B cell (primary cell): Measurements from ENCODE around the gene TUBB4B. TPM values are rescaled to one million over a fixed set of nuclear protein-coding genes. Genes with fewer than 3 reads are reported as not detected.

Experiments used
- ATAC-seq: fragments of 200-7000 bp; cut with Tn5 transposase; one replicate; pipeline ENCODE4 v1.10.0; 2021; ENCODE audit warnings: low read depth, mild to moderate bottlenecking, moderate number of reproducible peaks, moderate library complexity
- CTCF ChIA-PET: fragments of 350-600 bp; sonication (Branson Sonifier 250); formaldehyde crosslinking; loops from one replicate; lab custom pipeline; 2021; ENCODE audit warnings: antibody characterized with exemption, inconsistent platforms; lab: Charles Lee
- POLR2A ChIA-PET: fragments of 350-600 bp; sonication (Branson Sonifier 250); formaldehyde crosslinking; loops from one replicate; lab custom pipeline; 2021; ENCODE audit warnings: antibody characterized with exemption; lab: Charles Lee
- DNase-seq: peaks from one replicate; pipeline ENCODE4 v3.0.0; 2013
- H2AFZ ChIP-seq: 2 replicates; pipeline ENCODE4 v1.6.1; 2012; ENCODE audit warnings: mild to moderate bottlenecking, low read depth, low read length; ENCODE audit not compliant: insufficient read depth, poor library complexity, severe bottlenecking
- H3K27ac ChIP-seq, 2 donors: 1 replicate in 1 of 2; 2 replicates in 1 of 2; pipeline ENCODE4 v1.5.1; 2012 to 2013; ENCODE audit warnings: low read length in 2 of 2, mild to moderate bottlenecking in 2 of 2, moderate library complexity in 1 of 2
- H3K27me3 ChIP-seq, 4 experiments: fragments of 200-600 bp in 1 of 4; sonication (generic) in 1 of 4; replicated peaks in 1 of 4; 1 replicate in 2 of 4; 2 replicates in 2 of 4; pipeline versions ENCODE4 v1.6.1 to v1.7.0; 2013 to 2016; ENCODE audit warnings: low read length in 3 of 4, mild to moderate bottlenecking in 2 of 4, mixed read lengths in 1 of 4, moderate library complexity in 1 of 4; ENCODE audit not compliant: insufficient read depth in 4 of 4, control insufficient read depth in 3 of 4; ENCODE audit errors: control extremely low read depth in 1 of 4
- H3K36me3 ChIP-seq, 2 experiments: replicated peaks in 1 of 2; 1 replicate in 1 of 2; 2 replicates in 1 of 2; pipeline versions ENCODE4 v1.6.1 to v1.7.1; 2013; ENCODE audit warnings: low read length in 1 of 2; ENCODE audit not compliant: insufficient read depth in 2 of 2, control insufficient read depth in 1 of 2; ENCODE audit errors: control extremely low read depth in 1 of 2, extremely low read depth in 1 of 2
- H3K4me1 ChIP-seq, 2 donors: fragments of 200-600 bp in 1 of 2; sonication (generic) in 1 of 2; 1 replicate in 1 of 2; 2 replicates in 1 of 2; pipeline versions ENCODE4 v1.5.1 to v1.6.1; 2013 to 2017; ENCODE audit warnings: low read length in 2 of 2; ENCODE audit not compliant: control insufficient read depth in 2 of 2, insufficient read depth in 2 of 2
- H3K4me2 ChIP-seq: replicated peaks from 2 replicates; pipeline ENCODE3; 2012; ENCODE audit warnings: mild to moderate bottlenecking, low read depth, low read length; ENCODE audit not compliant: poor library complexity, severe bottlenecking
- H3K4me3 ChIP-seq, 5 experiments: fragments of 200-600 bp in 1 of 5; sonication (generic) in 1 of 5; 1 replicate in 3 of 5; 2 replicates in 2 of 5; pipeline versions ENCODE4 v1.5.1 to v1.7.0; 2011 to 2016; ENCODE audit warnings: low read length in 4 of 5, mild to moderate bottlenecking in 4 of 5, low read depth in 2 of 5, control low read depth in 1 of 5, moderate library complexity in 1 of 5; ENCODE audit not compliant: insufficient read depth in 1 of 5; ENCODE audit errors: control extremely low read depth in 1 of 5, extremely low read depth in 1 of 5
- H3K79me2 ChIP-seq: fragments of 200-600 bp; sonication (generic); one replicate; pipeline ENCODE4 v1.6.0; 2016; ENCODE audit warnings: low read length; ENCODE audit not compliant: control insufficient read depth, insufficient read depth
- H3K9ac ChIP-seq: fragments of 200-600 bp; sonication (generic); 2 replicates; pipeline ENCODE4 v1.6.1; 2017; ENCODE audit warnings: mild to moderate bottlenecking, low read length, moderate library complexity
- H3K9me3 ChIP-seq, 3 donors: one replicate each; pipeline versions ENCODE4 v1.6.1 to v1.7.1; 2013; ENCODE audit warnings: low read length in 2 of 3; ENCODE audit not compliant: control insufficient read depth in 2 of 3, insufficient read depth in 1 of 3; ENCODE audit errors: control extremely low read depth in 1 of 3
- H4K20me1 ChIP-seq: 2 replicates; pipeline ENCODE4 v1.6.0; 2012; ENCODE audit warnings: mild to moderate bottlenecking, low read length; ENCODE audit not compliant: insufficient read depth, control insufficient read depth, poor library complexity, severe bottlenecking
- H3K27ac Mint-ChIP-seq: one replicate; pipeline ENCODE4 v1.8.0; 2021; ENCODE audit warnings: mixed read lengths
- H3K27me3 Mint-ChIP-seq: one replicate; pipeline ENCODE4 v1.8.0; 2021; ENCODE audit warnings: mixed read lengths
- H3K4me1 Mint-ChIP-seq: one replicate; pipeline ENCODE4 v1.8.0; 2021; ENCODE audit warnings: mixed read lengths
- H3K4me3 Mint-ChIP-seq: one replicate; pipeline ENCODE4 v1.8.0; 2021; ENCODE audit warnings: mixed read lengths
- H3K9me3 Mint-ChIP-seq: one replicate; pipeline ENCODE4 v1.8.0; 2022; ENCODE audit warnings: mixed read lengths; ENCODE audit not compliant: insufficient read depth
- EZH2 ChIP-seq: IDR thresholded peaks from 2 replicates; pipeline ENCODE4 v1.6.1; 2012; ENCODE audit warnings: borderline replicate concordance, low read depth, mild to moderate bottlenecking, moderate library complexity, low read length; ENCODE audit not compliant: insufficient read depth, poor library complexity, severe bottlenecking
- WGBS: methylation state at CpG from one replicate; pipeline ENCODE4 v1.1.5; 2013; ENCODE audit warnings: missing lambda C conversion rate; ENCODE audit not compliant: insufficient coverage; 5-methylcytosine and 5-hydroxymethylcytosine counted together
- intact Hi-C: fragments of 100-400 bp; cut with micrococcal nuclease; formaldehyde crosslinking; loops from one replicate; pipeline ENCODE4 v1.10.0; 2022
- polyA minus RNA-seq: library from RNA; depleted of rRNA, polyadenylated mRNA; stranded (reverse); fragments of >200 nt; gene quantifications from 2 replicates; pipeline ENCODE4 v1.2.3, GENCODE V29; 2012
- polyA plus RNA-seq: library from polyadenylated mRNA; depleted of rRNA; stranded (reverse); fragments of >200 nt; gene quantifications from 2 replicates; pipeline ENCODE4 v1.2.3, GENCODE V29; 2012
- total RNA-seq, 2 donors: library from RNA; stranded (reverse); fragments of 120-200 nt in 1 of 2; gene quantifications; 1 replicate in 1 of 2; 2 replicates in 1 of 2; pipeline versions ENCODE4 v1.2.3 to v1.2.4, GENCODE V29; 2013 to 2022
- TF ChIP-seq, protein P1 (sequence below): fragments of 200-600 bp; IDR thresholded peaks from one replicate; pipeline ENCODE4 v1.8.0; 2022; ENCODE audit warnings: antibody characterized with exemption, mild to moderate bottlenecking

The TUBB4B gene
- 110 and 111 TPM in 2 replicates for total RNA-seq
- total RNA-seq (2013): 48.8 TPM
- polyA plus RNA-seq: 245 and 261 TPM in 2 replicates
- 47.3 and 82.1 TPM in 2 replicates for polyA minus RNA-seq

DNA sequence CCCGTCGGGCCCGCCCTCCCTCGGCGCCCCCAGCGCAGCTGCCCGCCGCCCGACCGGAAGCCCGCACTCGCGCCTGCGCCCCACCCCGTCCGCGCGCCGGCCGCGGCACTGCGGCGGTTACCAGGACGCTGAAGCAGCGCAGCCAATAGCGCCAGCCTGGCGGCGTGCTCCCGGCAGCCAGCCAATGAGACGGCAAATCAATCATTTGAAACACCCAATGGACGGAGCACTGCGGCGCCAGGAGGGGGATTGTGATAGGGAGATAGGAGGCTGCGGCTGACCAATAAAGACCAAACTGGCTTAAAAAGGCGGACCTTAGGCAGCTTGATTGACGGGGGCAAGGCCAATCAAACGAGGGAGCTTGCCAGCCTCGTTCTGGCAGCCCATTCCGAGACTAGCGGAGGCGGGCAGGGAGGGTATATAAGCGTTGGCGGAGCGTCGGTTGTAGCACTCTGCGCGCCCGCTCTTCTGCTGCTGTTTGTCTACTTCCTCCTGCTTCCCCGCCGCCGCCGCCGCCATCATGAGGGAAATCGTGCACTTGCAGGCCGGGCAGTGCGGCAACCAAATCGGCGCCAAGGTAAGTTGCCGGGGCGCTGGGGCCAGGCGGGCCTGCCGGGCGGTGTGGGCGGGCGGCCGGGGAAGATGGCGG is at the start of gene TUBB4B:
TSS of gene TUBB4B (plus strand) at position 447 of the 649 bp plus-strand sequence. CDS start at position 521, 74 bp downstream.
- peak within 1 kb of the TSS; percentile 50 to 84 (median 75) for H3K4me3 ChIP-seq
- H4K20me1 ChIP-seq: peaks cover 51% of the 10 kb centered on the region
- Mint-ChIP-seq H3K27ac (peak within 1 kb of the TSS; percentile 97), H3K4me1 (peaks cover 42% of the 10 kb centered on the region), H3K9me3 (no peaks in the 10 kb centered on the region), H3K27me3 (no peaks in the 10 kb centered on the region), H3K4me3 (peak within 1 kb of the TSS; percentile 92)
- H3K9ac ChIP-seq: peak within 1 kb of the TSS; percentile 80
- WGBS: under 1% methylated on average over 62 of the region's 67 CpGs
- no peaks in the 10 kb centered on the region for H3K27me3 ChIP-seq
- peaks cover 29 to 54% of the 10 kb centered on the region in 2 donors for H3K4me1 ChIP-seq
- TF ChIP-seq, protein P1, sequence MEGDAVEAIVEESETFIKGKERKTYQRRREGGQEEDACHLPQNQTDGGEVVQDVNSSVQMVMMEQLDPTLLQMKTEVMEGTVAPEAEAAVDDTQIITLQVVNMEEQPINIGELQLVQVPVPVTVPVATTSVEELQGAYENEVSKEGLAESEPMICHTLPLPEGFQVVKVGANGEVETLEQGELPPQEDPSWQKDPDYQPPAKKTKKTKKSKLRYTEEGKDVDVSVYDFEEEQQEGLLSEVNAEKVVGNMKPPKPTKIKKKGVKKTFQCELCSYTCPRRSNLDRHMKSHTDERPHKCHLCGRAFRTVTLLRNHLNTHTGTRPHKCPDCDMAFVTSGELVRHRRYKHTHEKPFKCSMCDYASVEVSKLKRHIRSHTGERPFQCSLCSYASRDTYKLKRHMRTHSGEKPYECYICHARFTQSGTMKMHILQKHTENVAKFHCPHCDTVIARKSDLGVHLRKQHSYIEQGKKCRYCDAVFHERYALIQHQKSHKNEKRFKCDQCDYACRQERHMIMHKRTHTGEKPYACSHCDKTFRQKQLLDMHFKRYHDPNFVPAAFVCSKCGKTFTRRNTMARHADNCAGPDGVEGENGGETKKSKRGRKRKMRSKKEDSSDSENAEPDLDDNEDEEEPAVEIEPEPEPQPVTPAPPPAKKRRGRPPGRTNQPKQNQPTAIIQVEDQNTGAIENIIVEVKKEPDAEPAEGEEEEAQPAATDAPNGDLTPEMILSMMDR: no peak
- TF ChIP-seq EZH2: no peak
- H3K9me3 ChIP-seq: no peaks in the 10 kb centered on the region
- H2AFZ ChIP-seq: peak within 1 kb of the TSS; percentile 89
- H3K4me2 ChIP-seq: peak within 1 kb of the TSS; percentile 96
- peaks cover 0 to 20% of the 10 kb centered on the region in 2 experiments for H3K36me3 ChIP-seq
- POLR2A ChIA-PET: interaction anchor here (0.7 to 1.7 kb wide), 18 partner anchors 14 to 399 kb away, joined by 3 to 29 read pairs (median 4); partner anchors contain the start of genes AJM1, ARRDC1, MAN1B1 and NELFB
- intact Hi-C loops: loop anchor here (1.0 kb wide), 7 partner anchors 14 to 154 kb away; partner anchors contain the start of genes ANAPC2, NDOR1, NELFB and SSNA1
- ATAC-seq (peak; percentile 74), DNase-seq (peak; percentile 100)
- H3K27ac ChIP-seq: peak within 1 kb of the TSS; percentile 83 to 90
- CTCF ChIA-PET: interaction anchor here (0.6 to 8.9 kb wide), 9 partner anchors 12 to 194 kb away, joined by 3 to 76 read pairs (median 6); partner anchors contain the start of genes ANAPC2, CYSRT1, MAN1B1 and NELFB
- H3K79me2 ChIP-seq: peaks cover 59% of the 10 kb centered on the region
